Measurements from ENCODE around the gene PACRG.

The PACRG gene

DNA sequence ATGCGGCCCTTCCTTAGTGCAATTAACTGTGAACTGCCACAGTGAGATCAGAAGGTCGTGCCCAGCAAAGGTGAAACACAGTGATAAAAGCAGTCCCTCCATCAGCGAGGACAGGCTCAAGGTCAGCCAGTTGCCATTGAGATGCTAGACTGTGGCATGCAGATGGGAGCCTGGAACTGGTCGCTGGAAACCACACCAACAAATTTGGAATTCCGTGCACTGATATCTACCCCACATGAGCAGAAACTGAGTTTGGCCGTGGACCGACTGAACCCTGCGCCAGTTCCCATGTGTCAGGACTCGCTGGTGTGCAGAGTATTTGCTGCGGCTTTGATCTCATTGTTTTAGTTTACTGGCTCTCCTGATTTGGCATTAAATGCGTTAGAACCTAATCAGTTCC lies 561.1 kb downstream of the PACRG start:
- no peak for TF ChIP-seq EZH2phosphoT487 (conservative IDR thresholded peaks at IDR 0.05; ENCODE audit: low read length)
- TF ChIP-seq, protein P1, sequence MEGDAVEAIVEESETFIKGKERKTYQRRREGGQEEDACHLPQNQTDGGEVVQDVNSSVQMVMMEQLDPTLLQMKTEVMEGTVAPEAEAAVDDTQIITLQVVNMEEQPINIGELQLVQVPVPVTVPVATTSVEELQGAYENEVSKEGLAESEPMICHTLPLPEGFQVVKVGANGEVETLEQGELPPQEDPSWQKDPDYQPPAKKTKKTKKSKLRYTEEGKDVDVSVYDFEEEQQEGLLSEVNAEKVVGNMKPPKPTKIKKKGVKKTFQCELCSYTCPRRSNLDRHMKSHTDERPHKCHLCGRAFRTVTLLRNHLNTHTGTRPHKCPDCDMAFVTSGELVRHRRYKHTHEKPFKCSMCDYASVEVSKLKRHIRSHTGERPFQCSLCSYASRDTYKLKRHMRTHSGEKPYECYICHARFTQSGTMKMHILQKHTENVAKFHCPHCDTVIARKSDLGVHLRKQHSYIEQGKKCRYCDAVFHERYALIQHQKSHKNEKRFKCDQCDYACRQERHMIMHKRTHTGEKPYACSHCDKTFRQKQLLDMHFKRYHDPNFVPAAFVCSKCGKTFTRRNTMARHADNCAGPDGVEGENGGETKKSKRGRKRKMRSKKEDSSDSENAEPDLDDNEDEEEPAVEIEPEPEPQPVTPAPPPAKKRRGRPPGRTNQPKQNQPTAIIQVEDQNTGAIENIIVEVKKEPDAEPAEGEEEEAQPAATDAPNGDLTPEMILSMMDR (IDR thresholded peaks at IDR 0.05; ENCODE audit: insufficient read depth, low read length, poor library complexity, severe bottlenecking), result no peak
- no peak overlapping the region for H3K27ac ChIP-seq (ENCODE audit: low read depth, low read length)
- no peak overlapping the region for H3K9ac ChIP-seq (ENCODE audit: low read length)
- H2AFZ ChIP-seq (ENCODE audit: low read depth, low read length, severe bottlenecking), result no peak overlapping the region
- no peaks in the 10 kb centered on the region for H3K9me2 ChIP-seq (replicated peaks; ENCODE audit: insufficient read depth, low read length)
- H3K9me3 ChIP-seq (ENCODE audit: insufficient read depth, low read length), result no peaks in the 10 kb centered on the region
- H3K79me2 ChIP-seq (ENCODE audit: insufficient read depth, low read length), result no peaks in the 10 kb centered on the region
- no peaks in the 10 kb centered on the region for H4K20me1 ChIP-seq (ENCODE audit: low read depth, low read length)
- no peak overlapping the region for H3K4me3 ChIP-seq (ENCODE audit: insufficient read depth, low read length, poor library complexity, severe bottlenecking)
- no peaks in the 10 kb centered on the region; the same call in 1 of the 2 replicates for H3K27me3 ChIP-seq (ENCODE audit: low read length)
- no peak overlapping the region for H3K4me2 ChIP-seq (ENCODE audit: low read depth, low read length, poor library complexity, severe bottlenecking)
- H3F3A ChIP-seq (ENCODE audit: insufficient read depth), result no peaks in the 10 kb centered on the region
- H3K36me3 ChIP-seq (ENCODE audit: low read length), result no peaks in the 10 kb centered on the region

DNA sequence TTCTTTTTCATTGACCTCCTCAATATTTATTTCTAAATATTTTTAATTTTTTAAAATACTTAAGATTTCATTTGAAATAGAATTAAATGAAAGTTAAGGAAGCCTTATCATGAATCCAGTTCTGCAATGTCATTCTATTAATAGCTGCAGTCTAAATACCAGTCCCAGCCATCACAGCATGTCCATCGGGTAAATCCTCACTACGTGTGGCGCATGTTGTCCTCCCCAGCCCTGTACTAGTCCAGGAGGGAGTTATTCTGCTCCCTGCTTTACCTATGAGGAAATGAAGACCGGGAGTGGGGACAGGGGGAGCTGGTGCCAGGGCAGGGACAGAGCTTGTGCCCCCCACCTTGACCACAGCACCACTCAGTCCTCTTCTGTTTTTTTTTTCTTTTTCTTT lies 561.7 kb downstream of the PACRG start:
- Histone ChIP-seq H3F3A (ENCODE audit: insufficient read depth) (no peaks in the 10 kb centered on the region), H3K4me3 (ENCODE audit: insufficient read depth, low read length, poor library complexity, severe bottlenecking) (no peak overlapping the region), H2AFZ (ENCODE audit: low read depth, low read length, severe bottlenecking) (no peak overlapping the region), H3K27ac (ENCODE audit: low read depth, low read length) (no peak overlapping the region), H3K9ac (ENCODE audit: low read length) (no peak overlapping the region), H3K27me3 (ENCODE audit: low read length) (no peaks in the 10 kb centered on the region; the same call in 1 of the 2 replicates), H3K79me2 (ENCODE audit: insufficient read depth, low read length) (no peaks in the 10 kb centered on the region), H3K9me3 (ENCODE audit: insufficient read depth, low read length) (no peaks in the 10 kb centered on the region), H4K20me1 (ENCODE audit: low read depth, low read length) (no peaks in the 10 kb centered on the region), H3K4me2 (ENCODE audit: low read depth, low read length, poor library complexity, severe bottlenecking) (no peak overlapping the region), H3K36me3 (ENCODE audit: low read length) (no peaks in the 10 kb centered on the region), H3K9me2 (replicated peaks; ENCODE audit: insufficient read depth, low read length) (no peaks in the 10 kb centered on the region)
- TF ChIP-seq EZH2phosphoT487 (conservative IDR thresholded peaks at IDR 0.05; ENCODE audit: low read length), result no peak
- TF ChIP-seq, protein P1 (IDR thresholded peaks at IDR 0.05; ENCODE audit: insufficient read depth, low read length, poor library complexity, severe bottlenecking), result no peak

DNA sequence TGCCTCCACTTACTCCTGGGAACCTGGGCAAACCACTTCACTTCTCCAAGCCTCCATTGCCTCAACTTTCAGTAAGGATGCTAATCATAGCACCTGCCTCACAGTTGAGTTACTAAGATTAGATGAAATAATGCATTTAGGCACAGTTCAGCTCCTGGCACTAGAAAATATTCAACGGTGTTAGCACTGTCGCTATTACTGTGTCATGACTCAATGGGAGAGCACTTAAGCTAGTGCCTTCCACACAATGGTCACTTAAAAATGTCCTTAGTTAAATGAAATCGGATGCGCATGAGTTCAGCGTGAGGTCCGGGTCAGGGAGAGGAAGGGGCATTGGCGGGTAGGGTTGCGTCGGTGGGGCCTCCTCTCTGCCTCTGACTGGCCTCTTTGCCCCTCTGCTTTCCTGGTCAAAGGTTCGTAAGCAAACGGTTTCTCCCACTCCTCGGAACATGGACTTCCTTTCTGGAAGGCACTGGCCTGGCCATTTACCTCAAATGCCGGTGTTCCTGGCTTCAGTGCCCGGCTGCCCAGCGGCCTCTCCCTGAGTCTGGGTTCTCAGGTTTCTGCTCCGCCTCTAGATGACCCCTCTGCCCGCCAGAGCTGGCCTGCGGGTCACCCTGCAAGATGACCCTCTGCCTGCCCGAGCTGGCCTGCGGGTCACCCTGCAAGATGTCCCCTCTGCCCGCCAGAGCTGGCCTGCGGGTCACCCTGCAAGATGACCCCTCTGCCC lies 562.9 kb downstream of the PACRG start:
- no peak overlapping the region for H3K4me3 ChIP-seq (ENCODE audit: insufficient read depth, low read length, poor library complexity, severe bottlenecking)
- no peaks in the 10 kb centered on the region for H3K9me2 ChIP-seq (replicated peaks; ENCODE audit: insufficient read depth, low read length)
- no peaks in the 10 kb centered on the region for H3K36me3 ChIP-seq (ENCODE audit: low read length)
- no peak overlapping the region for H3K4me2 ChIP-seq (ENCODE audit: low read depth, low read length, poor library complexity, severe bottlenecking)
- TF ChIP-seq EZH2phosphoT487 (conservative IDR thresholded peaks at IDR 0.05; ENCODE audit: low read length), result no peak
- TF ChIP-seq, protein P1 (IDR thresholded peaks at IDR 0.05; ENCODE audit: insufficient read depth, low read length, poor library complexity, severe bottlenecking), result no peak
- no peaks in the 10 kb centered on the region for H3F3A ChIP-seq (ENCODE audit: insufficient read depth)
- no peaks in the 10 kb centered on the region; the same call in 1 of the 2 replicates for H3K27me3 ChIP-seq (ENCODE audit: low read length)
- H4K20me1 ChIP-seq (ENCODE audit: low read depth, low read length), result no peaks in the 10 kb centered on the region
- H3K9me3 ChIP-seq (ENCODE audit: insufficient read depth, low read length), result no peaks in the 10 kb centered on the region
- H3K79me2 ChIP-seq (ENCODE audit: insufficient read depth, low read length), result no peaks in the 10 kb centered on the region
- H3K9ac ChIP-seq (ENCODE audit: low read length), result no peak overlapping the region
- no peak overlapping the region for H2AFZ ChIP-seq (ENCODE audit: low read depth, low read length, severe bottlenecking)
- no peak overlapping the region for H3K27ac ChIP-seq (ENCODE audit: low read depth, low read length)
